Fibroblast of mammary gland (primary cell): ENCODE results near the gene TKT.
"Not testable (repeated sequence)": the region's sequence is repeated elsewhere in the genome, so short reads cannot be mapped to it uniquely, and the experiment has no call there.

Source experiments
- DNase-seq: peaks from one replicate; pipeline ENCODE4 v3.0.0-alpha.2; 2010; ENCODE audit warnings: low read depth
- H3K4me3 ChIP-seq: 2 replicates; pipeline ENCODE4 v1.5.1; 2011; ENCODE audit warnings: low read depth, mild to moderate bottlenecking, low read length, moderate library complexity; ENCODE audit not compliant: control insufficient read depth
- CTCF ChIP-seq: conservative IDR thresholded peaks from 2 replicates; pipeline ENCODE4 v1.5.1; 2011; ENCODE audit warnings: low read depth, low read length, inconsistent platforms; ENCODE audit not compliant: control insufficient read depth, insufficient read depth

The TKT gene

GRCh38 chr3:53255775-53256703 lies at the start of gene TKT:
TKT (minus strand) TSS chr3:53256022; CDS start chr3:53255942, 80 bp downstream.
- TF ChIP-seq CTCF: no peak
- peak; percentile 78 for DNase-seq
- H3K4me3 ChIP-seq: peak within 1 kb of the TSS; percentile 96

GRCh38 chr3:53303957-53304356 lies 48.1 kb upstream of the TKT start:
- DNase-seq: peak; percentile 13
- no peak for TF ChIP-seq CTCF
- H3K4me3 ChIP-seq: no peak overlapping the region

GRCh38 chr3:53303549-53303948 lies 47.7 kb upstream of the TKT start:
- no peak for TF ChIP-seq CTCF
- H3K4me3 ChIP-seq: no peak overlapping the region
- no peak for DNase-seq

- H3K4me3 ChIP-seq: no peak overlapping the region
- DNase-seq: no peak
- TF ChIP-seq CTCF: no peak
Measured at GRCh38 chr3:53300826-53301225, 45.0 kb upstream of the TKT start.

- TF ChIP-seq CTCF: peak; percentile 87
- not testable (repeated sequence) for H3K4me3 ChIP-seq
- DNase-seq: peak; percentile 68
Measured at GRCh38 chr3:53299611-53300023, 43.8 kb upstream of the TKT start.

- DNase-seq: no peak
- H3K4me3 ChIP-seq: no peak overlapping the region
- no peak for TF ChIP-seq CTCF
Measured at GRCh38 chr3:53295410-53295809, 39.6 kb upstream of the TKT start.

- DNase-seq: no peak
- no peak for TF ChIP-seq CTCF
- no peak overlapping the region for H3K4me3 ChIP-seq
Measured at GRCh38 chr3:53293867-53294266, 38.0 kb upstream of the TKT start.
